Stimulated activated CD8-positive, alpha-beta memory T cell treated with anti-CD3 and anti-CD28 coated beads, Interleukin-7, amount 100 ng/mL, for 4 hours (primary cell): Measurements from ENCODE around the gene ZNF384.

Experiments used
- DNase-seq, 2 donors: peaks; one replicate each; pipeline ENCODE4 v3.0.0-alpha.2; 2020; ENCODE audit warnings: low read depth in 2 of 2

The ZNF384 gene

GRCh38 chr12:6699259-6699988 lies 10.2 kb upstream of the ZNF384 start:
- DNase-seq: no peak

GRCh38 chr12:6698352-6699046 lies 9.3 kb upstream of the ZNF384 start:
- DNase-seq: no peak

- no peak for DNase-seq
Measured at GRCh38 chr12:6697584-6698351, 8.6 kb upstream of the ZNF384 start.

- no peak for DNase-seq
Measured at GRCh38 chr12:6696690-6697583, 7.8 kb upstream of the ZNF384 start.

- no peak for DNase-seq
Measured at GRCh38 chr12:6695313-6696045, 6.3 kb upstream of the ZNF384 start.

- no peak for DNase-seq
Measured at GRCh38 chr12:6694701-6695100, 5.5 kb upstream of the ZNF384 start.

GRCh38 chr12:6693832-6694355 lies 4.7 kb upstream of the ZNF384 start:
- no peak for DNase-seq

- DNase-seq: no peak
Measured at GRCh38 chr12:6692888-6693287, 3.7 kb upstream of the ZNF384 start.

- no peak for DNase-seq
Measured at GRCh38 chr12:6691473-6691872, 2.3 kb upstream of the ZNF384 start.

- DNase-seq: peak in 1 of 2 donors; percentile 76
Measured at GRCh38 chr12:6688543-6688998, 604 bp downstream of the ZNF384 start.

GRCh38 chr12:6685814-6686213 lies 3.4 kb downstream of the ZNF384 start:
- no peak for DNase-seq

GRCh38 chr12:6684609-6685008 lies 4.6 kb downstream of the ZNF384 start:
- DNase-seq: peak in 1 of 2 donors; percentile 12

- no peak for DNase-seq
Measured at GRCh38 chr12:6676962-6677361, 12.2 kb downstream of the ZNF384 start.

GRCh38 chr12:6672143-6672542 lies 17.0 kb downstream of the ZNF384 start:
- DNase-seq: no peak

GRCh38 chr12:6667559-6668210 lies 21.5 kb downstream of the ZNF384 start:
- DNase-seq: no peak

GRCh38 chr12:6666211-6666610 lies 23.0 kb downstream of the ZNF384 start:
- DNase-seq: no peak

GRCh38 chr12:6664902-6665301 lies 24.3 kb downstream of the ZNF384 start:
- no peak for DNase-seq

GRCh38 chr12:6662906-6663742 lies 26.1 kb downstream of the ZNF384 start, which contains the start of gene ING4:
Gene ING4, minus strand, starts transcription at chr12:6663119. Its CDS starts 18 bp downstream, at chr12:6663101.
- peak; percentile 95 to 97 for DNase-seq

GRCh38 chr12:6662602-6662905 lies 26.6 kb downstream of the ZNF384 start:
- DNase-seq: no peak
